ENCODE measurements around the gene GPR158. TPM values are rescaled to one million over a fixed set of nuclear protein-coding genes. Genes with fewer than 3 reads are reported as not detected.

GPR158 gene
- total RNA-seq, 1 experiment from 2014 or later: not detected

GRCh38 chr10:25175527-25176420 is 973 bp downstream of the GPR158 start:
- no peak for TF ChIP-seq CTCF (IDR thresholded peaks at IDR 0.05; ENCODE audit: unreplicated experiment)
- intact Hi-C loops (cut with micrococcal nuclease): no loop called here
- H3K4me3 Mint-ChIP-seq (ENCODE audit: unreplicated experiment): no peak overlapping the region
- peaks cover 78% of the 10 kb centered on the region for H3K27me3 Mint-ChIP-seq (ENCODE audit: insufficient read depth, unreplicated experiment)
- ChIA-PET CTCF (interaction anchor here (0.7 kb wide), 1 partner anchor 12 kb away, joined by 3 read pairs; no protein-coding TSS in a partner anchor), POLR2A (no interaction called here)
- no peak for DNase-seq (ENCODE audit: unreplicated experiment)
- no peaks in the 10 kb centered on the region for H3K36me3 Mint-ChIP-seq (ENCODE audit: insufficient read depth, unreplicated experiment)
- no peaks in the 10 kb centered on the region for H3K4me1 Mint-ChIP-seq (ENCODE audit: insufficient read depth, unreplicated experiment)
- H3K9me3 Mint-ChIP-seq (ENCODE audit: unreplicated experiment): no peaks in the 10 kb centered on the region
- BruUV-seq (replicated peaks): no TSS peak
- H3K27ac Mint-ChIP-seq (ENCODE audit: low read depth, unreplicated experiment): no peak overlapping the region

GRCh38 chr10:25176421-25176968 is 1.7 kb downstream of the GPR158 start:
- no TSS peak for BruUV-seq (replicated peaks)
- ChIA-PET POLR2A (no interaction called here), CTCF (interaction anchor here (0.7 kb wide), 1 partner anchor 11 kb away, joined by 3 read pairs; no protein-coding TSS in a partner anchor)
- peaks cover 80% of the 10 kb centered on the region for H3K27me3 Mint-ChIP-seq (ENCODE audit: insufficient read depth, unreplicated experiment)
- H3K9me3 Mint-ChIP-seq (ENCODE audit: unreplicated experiment): no peaks in the 10 kb centered on the region
- H3K4me1 Mint-ChIP-seq (ENCODE audit: insufficient read depth, unreplicated experiment): no peaks in the 10 kb centered on the region
- DNase-seq (ENCODE audit: unreplicated experiment): no peak
- intact Hi-C loops (cut with micrococcal nuclease): no loop called here
- H3K4me3 Mint-ChIP-seq (ENCODE audit: unreplicated experiment): no peak overlapping the region
- no peaks in the 10 kb centered on the region for H3K36me3 Mint-ChIP-seq (ENCODE audit: insufficient read depth, unreplicated experiment)
- no peak for TF ChIP-seq CTCF (IDR thresholded peaks at IDR 0.05; ENCODE audit: unreplicated experiment)
- no peak overlapping the region for H3K27ac Mint-ChIP-seq (ENCODE audit: low read depth, unreplicated experiment)

- no peak for DNase-seq (ENCODE audit: unreplicated experiment)
- Mint-ChIP-seq H3K9me3 (ENCODE audit: unreplicated experiment) (no peaks in the 10 kb centered on the region), H3K4me1 (ENCODE audit: insufficient read depth, unreplicated experiment) (no peaks in the 10 kb centered on the region), H3K4me3 (ENCODE audit: unreplicated experiment) (no peak overlapping the region), H3K36me3 (ENCODE audit: insufficient read depth, unreplicated experiment) (no peaks in the 10 kb centered on the region), H3K27ac (ENCODE audit: low read depth, unreplicated experiment) (no peak overlapping the region), H3K27me3 (ENCODE audit: insufficient read depth, unreplicated experiment) (peaks cover 80% of the 10 kb centered on the region)
- no TSS peak for BruUV-seq (replicated peaks)
- intact Hi-C loops (cut with micrococcal nuclease): no loop called here
- TF ChIP-seq CTCF (IDR thresholded peaks at IDR 0.05; ENCODE audit: unreplicated experiment): no peak
- POLR2A ChIA-PET: no interaction called here
- CTCF ChIA-PET: no interaction called here
These were observed 2.4 kb downstream of the GPR158 start for GRCh38 chr10:25177093-25177753.

GRCh38 chr10:25177754-25178135 is 2.9 kb downstream of the GPR158 start:
- ChIA-PET CTCF (no interaction called here), POLR2A (no interaction called here)
- no TSS peak for BruUV-seq (replicated peaks)
- no peak overlapping the region for H3K27ac Mint-ChIP-seq (ENCODE audit: low read depth, unreplicated experiment)
- H3K4me1 Mint-ChIP-seq (ENCODE audit: insufficient read depth, unreplicated experiment): no peaks in the 10 kb centered on the region
- H3K9me3 Mint-ChIP-seq (ENCODE audit: unreplicated experiment): no peaks in the 10 kb centered on the region
- DNase-seq (ENCODE audit: unreplicated experiment): no peak
- H3K36me3 Mint-ChIP-seq (ENCODE audit: insufficient read depth, unreplicated experiment): no peaks in the 10 kb centered on the region
- no peak overlapping the region for H3K4me3 Mint-ChIP-seq (ENCODE audit: unreplicated experiment)
- TF ChIP-seq CTCF (IDR thresholded peaks at IDR 0.05; ENCODE audit: unreplicated experiment): no peak
- peaks cover 80% of the 10 kb centered on the region for H3K27me3 Mint-ChIP-seq (ENCODE audit: insufficient read depth, unreplicated experiment)
- intact Hi-C loops (cut with micrococcal nuclease): no loop called here

Data from MCF 10A (cell line).